ENCODE data around the gene GRIK2.

GRIK2 gene

GRCh38 chr6:101391772-101392585 is 1.5 kb upstream of the GRIK2 start:
- no peaks in the 10 kb centered on the region for H3K36me3 ChIP-seq (ENCODE audit: control insufficient read depth, insufficient read depth, low read length)
- peaks cover 7% of the 10 kb centered on the region; the same call in 1 of the 2 replicates for H3K27me3 ChIP-seq (ENCODE audit: control insufficient read depth, insufficient read depth, low read length)
- WGBS (ENCODE audit: insufficient coverage, insufficient read length): no CpG with 5 or more reads among the region's 24 CpGs
- H3K9me3 ChIP-seq (ENCODE audit: control insufficient read depth, insufficient read depth, low read length): no peaks in the 10 kb centered on the region
- peak overlapping the region; percentile 48; the same call in 1 of the 2 replicates for H3K4me3 ChIP-seq (ENCODE audit: low read length)
- no peaks in the 10 kb centered on the region for H3K4me1 ChIP-seq (ENCODE audit: control insufficient read depth, insufficient read depth, low read length)
- no peak overlapping the region for H3K27ac ChIP-seq (ENCODE audit: low read length)
- DNase-seq (ENCODE audit: low read depth, low spot score): no peak

- no peak for DNase-seq (ENCODE audit: low read depth, low spot score)
- no peaks in the 10 kb centered on the region for H3K4me1 ChIP-seq (ENCODE audit: control insufficient read depth, insufficient read depth, low read length)
- peaks cover 7% of the 10 kb centered on the region; the same call in 1 of the 2 replicates for H3K27me3 ChIP-seq (ENCODE audit: control insufficient read depth, insufficient read depth, low read length)
- WGBS (ENCODE audit: insufficient coverage, insufficient read length): no CpG with 5 or more reads among the region's 26 CpGs
- no peak overlapping the region for H3K27ac ChIP-seq (ENCODE audit: low read length)
- H3K9me3 ChIP-seq (ENCODE audit: control insufficient read depth, insufficient read depth, low read length): no peaks in the 10 kb centered on the region
- H3K4me3 ChIP-seq (ENCODE audit: low read length): peak overlapping the region; percentile 48; the same call in 1 of the 2 replicates
- H3K36me3 ChIP-seq (ENCODE audit: control insufficient read depth, insufficient read depth, low read length): no peaks in the 10 kb centered on the region
Observed at GRCh38 chr6:101392586-101393230, 800 bp upstream of the GRIK2 start.

GRCh38 chr6:101393829-101394251 is 332 bp downstream of the GRIK2 start:
- peak overlapping the region; percentile 48; the same call in 1 of the 2 replicates for H3K4me3 ChIP-seq (ENCODE audit: low read length)
- no peak for DNase-seq (ENCODE audit: low read depth, low spot score)
- no CpG with 5 or more reads among the region's 28 CpGs for WGBS (ENCODE audit: insufficient coverage, insufficient read length)
- no peaks in the 10 kb centered on the region for H3K36me3 ChIP-seq (ENCODE audit: control insufficient read depth, insufficient read depth, low read length)
- no peak overlapping the region for H3K27ac ChIP-seq (ENCODE audit: low read length)
- H3K9me3 ChIP-seq (ENCODE audit: control insufficient read depth, insufficient read depth, low read length): no peaks in the 10 kb centered on the region
- peaks cover 7% of the 10 kb centered on the region; the same call in 1 of the 2 replicates for H3K27me3 ChIP-seq (ENCODE audit: control insufficient read depth, insufficient read depth, low read length)
- H3K4me1 ChIP-seq (ENCODE audit: control insufficient read depth, insufficient read depth, low read length): no peaks in the 10 kb centered on the region

GRCh38 chr6:101394936-101395335 is 1.4 kb downstream of the GRIK2 start:
- no peak for DNase-seq (ENCODE audit: low read depth, low spot score)
- peaks cover 7% of the 10 kb centered on the region; the same call in 1 of the 2 replicates for H3K27me3 ChIP-seq (ENCODE audit: control insufficient read depth, insufficient read depth, low read length)
- no peaks in the 10 kb centered on the region for H3K9me3 ChIP-seq (ENCODE audit: control insufficient read depth, insufficient read depth, low read length)
- H3K4me3 ChIP-seq (ENCODE audit: low read length): no peak overlapping the region
- H3K27ac ChIP-seq (ENCODE audit: low read length): no peak overlapping the region
- H3K4me1 ChIP-seq (ENCODE audit: control insufficient read depth, insufficient read depth, low read length): peaks cover 2% of the 10 kb centered on the region; the same call in 1 of the 2 replicates
- no peaks in the 10 kb centered on the region for H3K36me3 ChIP-seq (ENCODE audit: control insufficient read depth, insufficient read depth, low read length)

GRCh38 chr6:101395345-101395744 is 1.8 kb downstream of the GRIK2 start:
- Histone ChIP-seq H3K36me3 (ENCODE audit: control insufficient read depth, insufficient read depth, low read length) (no peaks in the 10 kb centered on the region), H3K4me3 (ENCODE audit: low read length) (no peak overlapping the region), H3K4me1 (ENCODE audit: control insufficient read depth, insufficient read depth, low read length) (peaks cover 2% of the 10 kb centered on the region; the same call in 1 of the 2 replicates), H3K27ac (ENCODE audit: low read length) (no peak overlapping the region), H3K9me3 (ENCODE audit: control insufficient read depth, insufficient read depth, low read length) (no peaks in the 10 kb centered on the region), H3K27me3 (ENCODE audit: control insufficient read depth, insufficient read depth, low read length) (peaks cover 7% of the 10 kb centered on the region; the same call in 1 of the 2 replicates)
- DNase-seq (ENCODE audit: low read depth, low spot score): no peak

- WGBS (ENCODE audit: insufficient coverage, insufficient read length): no CpG with 5 or more reads among the region's 3 CpGs
- peaks cover 5% of the 10 kb centered on the region for H3K4me1 ChIP-seq (ENCODE audit: control insufficient read depth, insufficient read depth, low read length)
- H3K27ac ChIP-seq (ENCODE audit: low read length): no peak overlapping the region
- no peak overlapping the region for H3K4me3 ChIP-seq (ENCODE audit: low read length)
- no peaks in the 10 kb centered on the region for H3K9me3 ChIP-seq (ENCODE audit: control insufficient read depth, insufficient read depth, low read length)
- peaks cover 7% of the 10 kb centered on the region; the same call in 1 of the 2 replicates for H3K27me3 ChIP-seq (ENCODE audit: control insufficient read depth, insufficient read depth, low read length)
- no peaks in the 10 kb centered on the region for H3K36me3 ChIP-seq (ENCODE audit: control insufficient read depth, insufficient read depth, low read length)
- DNase-seq (ENCODE audit: low read depth, low spot score): no peak
Observed at GRCh38 chr6:101396548-101397173, 3.2 kb downstream of the GRIK2 start.

- peaks cover 7% of the 10 kb centered on the region; the same call in 1 of the 2 replicates for H3K27me3 ChIP-seq (ENCODE audit: control insufficient read depth, insufficient read depth, low read length)
- DNase-seq (ENCODE audit: low read depth, low spot score): no peak
- H3K27ac ChIP-seq (ENCODE audit: low read length): no peak overlapping the region
- WGBS (ENCODE audit: insufficient coverage, insufficient read length): no CpG with 5 or more reads among the region's 4 CpGs
- H3K4me3 ChIP-seq (ENCODE audit: low read length): no peak overlapping the region
- no peaks in the 10 kb centered on the region for H3K36me3 ChIP-seq (ENCODE audit: control insufficient read depth, insufficient read depth, low read length)
- peaks cover 5% of the 10 kb centered on the region for H3K4me1 ChIP-seq (ENCODE audit: control insufficient read depth, insufficient read depth, low read length)
- no peaks in the 10 kb centered on the region for H3K9me3 ChIP-seq (ENCODE audit: control insufficient read depth, insufficient read depth, low read length)
Observed at GRCh38 chr6:101397199-101397598, 3.7 kb downstream of the GRIK2 start.

- H3K27me3 ChIP-seq (ENCODE audit: control insufficient read depth, insufficient read depth, low read length): peaks cover 3% of the 10 kb centered on the region; the same call in 1 of the 2 replicates
- H3K4me1 ChIP-seq (ENCODE audit: control insufficient read depth, insufficient read depth, low read length): peaks cover 8% of the 10 kb centered on the region
- H3K27ac ChIP-seq (ENCODE audit: low read length): no peak overlapping the region
- no peaks in the 10 kb centered on the region for H3K9me3 ChIP-seq (ENCODE audit: control insufficient read depth, insufficient read depth, low read length)
- H3K36me3 ChIP-seq (ENCODE audit: control insufficient read depth, insufficient read depth, low read length): no peaks in the 10 kb centered on the region
- no CpG with 5 or more reads among the region's 43 CpGs for WGBS (ENCODE audit: insufficient coverage, insufficient read length)
- no peak overlapping the region for H3K4me3 ChIP-seq (ENCODE audit: low read length)
- no peak for DNase-seq (ENCODE audit: low read depth, low spot score)
Observed at GRCh38 chr6:101398716-101399615, 5.5 kb downstream of the GRIK2 start.

- no peak for DNase-seq (ENCODE audit: low read depth, low spot score)
- no CpG with 5 or more reads among the region's 30 CpGs for WGBS (ENCODE audit: insufficient coverage, insufficient read length)
- H3K27me3 ChIP-seq (ENCODE audit: control insufficient read depth, insufficient read depth, low read length): no peaks in the 10 kb centered on the region; the same call in 1 of the 2 replicates
Observed at GRCh38 chr6:101399616-101400162, 6.2 kb downstream of the GRIK2 start.

More at GRCh38 chr6:101399616-101400162, 6.2 kb downstream of the GRIK2 start:
- H3K27ac ChIP-seq (ENCODE audit: low read length): no peak overlapping the region
- no peaks in the 10 kb centered on the region for H3K36me3 ChIP-seq (ENCODE audit: control insufficient read depth, insufficient read depth, low read length)
- no peaks in the 10 kb centered on the region for H3K9me3 ChIP-seq (ENCODE audit: control insufficient read depth, insufficient read depth, low read length)
- no peak overlapping the region for H3K4me3 ChIP-seq (ENCODE audit: low read length)
- peaks cover 8% of the 10 kb centered on the region for H3K4me1 ChIP-seq (ENCODE audit: control insufficient read depth, insufficient read depth, low read length)
